GM19395 (cell line): Measurements from ENCODE around the gene CARD19.

Experiments used
- ATAC-seq: cut with Tn5 transposase; IDR thresholded peaks from one replicate; pipeline ENCODE4 v1.9.1; 2021; ENCODE audit warnings: mild to moderate bottlenecking, moderate library complexity; ENCODE audit not compliant: unreplicated experiment

The CARD19 gene

DNA sequence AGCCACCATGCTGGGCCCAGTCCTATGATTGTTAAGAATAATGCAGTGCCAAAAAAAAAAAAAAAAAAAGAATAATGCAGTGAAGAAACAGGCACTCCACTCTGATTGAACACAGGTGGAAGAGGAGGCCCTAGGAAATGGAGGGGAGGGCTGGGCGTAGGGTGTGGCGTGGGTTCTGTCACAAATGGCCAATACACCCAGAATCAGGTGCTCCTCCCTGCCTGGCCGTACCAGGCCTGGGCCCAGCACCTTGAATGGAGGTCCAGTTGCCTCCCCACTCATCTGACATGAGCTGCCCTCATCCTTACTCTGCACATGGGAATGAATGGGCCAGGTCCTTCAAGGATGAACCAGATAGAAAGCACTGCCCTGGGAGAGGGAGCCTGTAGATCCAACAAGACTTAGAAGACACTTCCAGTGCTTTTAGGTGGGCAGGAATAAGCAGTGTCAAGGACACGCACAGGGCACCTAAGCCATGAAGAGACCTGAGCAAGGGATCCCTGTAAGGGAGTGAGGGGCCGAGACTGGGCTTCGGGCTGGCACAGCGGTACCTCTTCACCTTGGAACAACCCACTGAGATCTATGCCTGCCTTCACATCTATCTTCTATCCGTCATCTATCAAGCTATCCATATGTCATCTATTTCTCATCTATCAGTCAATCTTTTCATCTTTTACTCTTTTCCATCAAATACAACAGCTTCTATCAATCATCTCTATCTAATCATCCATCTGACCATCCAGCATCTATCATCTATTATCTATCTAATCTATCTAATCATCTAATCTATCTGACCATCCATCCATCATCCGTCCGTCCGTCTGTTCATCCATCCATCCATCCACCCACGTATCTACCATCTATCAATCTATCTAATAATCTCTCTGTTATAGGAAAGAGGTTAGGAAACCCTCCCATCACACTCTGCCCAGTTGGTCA is 22.2 kb downstream of the CARD19 start:
- no peak for ATAC-seq

GRCh38 chr9:93118863-93119702 is 23.1 kb downstream of the CARD19 start:
- ATAC-seq = no peak

DNA sequence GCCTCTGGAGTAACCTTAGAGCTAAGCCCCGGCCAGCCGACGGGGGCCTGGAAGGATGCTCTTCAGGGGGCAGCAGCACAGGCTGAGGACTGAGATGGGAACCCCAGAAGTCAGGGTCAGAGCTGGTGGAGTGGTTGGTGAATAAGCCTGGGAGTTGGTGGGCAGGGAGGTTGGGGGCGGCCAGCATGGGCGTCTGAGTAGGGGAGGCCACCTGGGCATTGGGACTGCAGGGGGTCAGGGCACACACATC is 23.6 kb downstream of the CARD19 start:
- no peak for ATAC-seq

GRCh38 chr9:93119953-93120845 is 24.2 kb downstream of the CARD19 start:
- ATAC-seq = peak; percentile 96

- no peak for ATAC-seq
Observed at GRCh38 chr9:93120846-93121315, 24.9 kb downstream of the CARD19 start.

DNA sequence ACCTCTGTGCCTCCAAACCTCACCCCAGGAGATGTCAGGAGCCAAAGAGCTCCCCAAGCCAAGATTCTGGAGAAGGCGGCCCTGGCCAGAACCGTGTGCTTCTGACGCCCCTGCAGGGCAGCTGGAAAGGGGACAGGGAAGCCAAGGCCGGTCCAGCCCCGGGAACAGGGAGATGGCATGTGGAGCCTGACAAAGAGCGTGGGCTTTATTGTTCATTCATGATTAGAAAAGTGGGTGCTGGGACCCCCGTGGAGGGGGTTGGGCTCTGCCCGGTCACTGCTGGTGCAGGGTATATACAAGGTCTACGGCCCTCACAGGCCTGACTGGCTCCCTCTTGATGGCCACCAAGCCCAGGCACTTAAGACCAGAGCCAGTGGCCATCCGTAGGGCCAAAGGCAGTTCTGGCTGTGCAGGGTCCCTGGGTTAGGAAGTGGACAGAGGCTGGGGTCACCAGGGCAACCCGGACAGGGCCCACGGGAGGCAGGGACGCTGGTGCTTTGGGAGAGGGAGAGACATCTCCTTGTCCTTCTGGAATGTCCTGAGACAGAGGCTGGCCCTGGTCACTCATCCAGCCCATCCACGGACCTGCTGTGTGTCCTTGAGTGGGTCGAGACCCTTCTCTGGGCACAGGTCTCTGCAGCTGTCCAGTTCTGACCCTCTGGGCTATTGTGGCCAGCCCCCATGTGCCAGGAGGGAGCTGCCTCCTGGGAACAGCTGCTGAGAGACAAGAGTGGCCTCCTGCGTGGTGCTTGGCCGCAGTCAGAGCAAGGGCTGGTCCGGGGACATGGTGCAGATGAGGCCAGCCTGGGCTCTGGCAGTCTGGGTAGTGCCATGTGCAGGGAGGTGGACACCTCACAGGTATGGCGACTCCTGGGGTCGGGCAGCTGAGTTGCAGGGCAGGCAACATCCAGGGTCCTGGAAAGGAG is 25.6 kb downstream of the CARD19 start:
- ATAC-seq = no peak

DNA sequence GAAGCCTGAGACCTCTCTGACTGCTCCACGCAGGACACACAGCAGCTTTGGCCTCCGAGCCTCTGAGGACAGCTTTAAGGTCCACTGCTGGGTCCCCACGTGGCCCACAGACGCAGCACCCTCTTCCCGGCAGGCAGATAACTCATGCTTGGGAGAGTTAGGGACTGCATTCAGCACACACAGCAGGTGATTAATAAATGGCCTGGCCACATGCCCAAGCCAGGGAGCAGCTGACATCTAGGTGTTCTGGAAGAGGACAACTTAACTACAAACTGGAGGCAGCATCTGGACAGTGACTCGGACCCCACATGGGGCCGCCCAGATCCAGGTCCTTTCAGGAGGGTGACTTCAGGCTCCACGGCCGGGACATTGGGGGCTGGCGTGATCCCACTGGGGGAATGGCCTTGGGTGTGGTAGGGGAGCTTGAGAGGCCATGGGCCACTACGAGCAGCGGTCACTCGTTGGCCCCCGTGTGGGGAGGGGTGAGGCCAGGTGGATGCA is 26.8 kb downstream of the CARD19 start:
- ATAC-seq = no peak

GRCh38 chr9:93123561-93124283 is 27.7 kb downstream of the CARD19 start:
- no peak for ATAC-seq

DNA sequence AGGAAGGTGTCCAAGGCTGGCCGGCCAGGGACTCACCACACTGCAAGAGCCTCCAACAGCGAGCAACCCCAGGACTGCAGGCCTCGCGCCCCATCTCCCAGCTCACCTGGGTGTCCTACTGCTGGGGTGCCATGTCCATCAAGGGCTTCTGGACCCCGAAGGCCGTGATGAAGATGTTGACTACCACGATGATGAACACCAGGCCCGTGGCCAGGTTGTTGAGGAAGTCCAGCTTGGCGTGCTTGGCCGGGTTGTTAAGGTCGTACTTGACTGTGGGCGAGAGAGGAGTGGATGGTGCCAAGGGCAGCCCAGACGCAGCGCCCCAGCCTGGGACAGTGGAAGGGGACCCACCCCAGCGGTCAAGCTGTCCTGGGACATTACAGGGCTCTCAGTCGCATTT is 28.8 kb downstream of the CARD19 start:
- no peak for ATAC-seq

GRCh38 chr9:93125331-93125894 is 29.4 kb downstream of the CARD19 start:
- ATAC-seq = no peak

- ATAC-seq = no peak
Observed at GRCh38 chr9:93126151-93126781, 30.2 kb downstream of the CARD19 start.

- ATAC-seq = no peak
Observed at GRCh38 chr9:93126825-93127368, 30.9 kb downstream of the CARD19 start.

GRCh38 chr9:93127395-93127911 is 31.4 kb downstream of the CARD19 start:
- ATAC-seq = no peak

DNA sequence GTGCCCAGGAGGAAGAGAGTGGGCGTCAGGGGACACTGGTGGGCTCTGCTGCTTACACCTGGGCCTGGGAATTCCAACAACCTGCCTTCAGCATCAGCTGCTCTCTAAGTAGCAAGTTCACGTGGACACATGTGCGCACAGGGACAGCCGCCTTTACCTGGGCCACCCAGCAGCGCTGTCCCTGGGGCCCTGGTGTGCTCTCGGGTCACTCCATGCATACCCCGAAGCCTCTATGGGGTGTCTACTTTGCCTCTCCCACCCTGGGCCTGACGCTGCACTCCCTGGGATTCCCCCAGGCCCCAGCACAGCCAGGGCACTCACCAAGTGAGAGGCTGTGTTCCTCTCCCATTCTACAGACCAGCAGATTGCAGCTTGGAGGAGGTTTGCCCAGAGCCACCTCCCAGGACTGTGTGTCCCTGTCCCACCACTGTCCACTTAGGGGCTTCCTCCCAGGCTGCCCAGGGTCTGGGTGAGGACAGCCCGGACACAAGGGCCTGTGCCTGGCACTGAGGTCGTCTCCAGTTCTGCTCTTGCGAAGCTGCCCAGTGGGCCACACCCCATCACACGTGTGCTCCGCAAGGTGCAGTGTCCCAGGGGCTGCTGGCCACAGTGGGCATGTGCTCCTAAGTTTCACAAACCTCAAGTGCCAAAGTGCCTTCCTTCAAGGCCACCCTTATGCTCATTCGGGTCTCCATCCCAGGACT is 32.1 kb downstream of the CARD19 start:
- ATAC-seq = no peak

- no peak for ATAC-seq
Observed at GRCh38 chr9:93128715-93129224, 32.8 kb downstream of the CARD19 start.

DNA sequence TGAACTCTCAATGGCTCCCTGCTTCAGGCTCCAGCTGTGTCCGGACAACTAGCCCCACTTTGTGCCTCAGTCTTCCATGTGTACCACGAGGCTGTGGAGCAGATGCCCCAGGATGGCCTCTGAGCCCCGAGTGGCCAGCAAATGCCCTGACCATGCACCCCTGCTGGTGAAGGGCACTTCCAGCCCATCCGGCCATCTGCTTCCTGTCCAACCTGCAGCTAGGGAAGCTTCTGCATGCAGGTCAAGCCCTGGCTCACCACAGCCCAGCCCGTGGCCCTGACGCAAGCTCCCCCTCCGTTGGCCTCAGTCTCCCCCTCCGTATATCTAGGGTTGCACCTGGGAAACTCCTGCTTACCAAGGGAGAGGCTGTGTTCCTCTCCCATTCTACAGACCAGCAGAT is 33.3 kb downstream of the CARD19 start:
- no peak for ATAC-seq
